A673 (cell line): Measurements from ENCODE around the gene PIK3C2A.

Experiments
- CTCF ChIP-seq: fragments of 300-800, 200-600 bp; sonication (generic); conservative IDR thresholded peaks from 2 replicates; pipeline ENCODE4 v1.5.1; 2017; ENCODE audit warnings: low read depth, mild to moderate bottlenecking, antibody characterized with exemption, low read length, moderate library complexity, mixed read lengths
- EZH2 ChIP-seq: fragments of 200-600 bp; sonication (generic); IDR thresholded peaks from 2 replicates; pipeline ENCODE4 v1.6.1; 2017; ENCODE audit warnings: borderline replicate concordance, low read depth, mild to moderate bottlenecking, mixed read lengths, antibody characterized with exemption, low read length; ENCODE audit not compliant: poor library complexity, severe bottlenecking

- TF ChIP-seq CTCF (no peak), EZH2 (no peak)
Measured at GRCh38 chr11:17173332-17173731, 34.5 kb downstream of the PIK3C2A start.
